Stimulated activated CD4-positive, alpha-beta T cell treated with anti-CD3 and anti-CD28 coated beads, Interleukin-12 subunit alpha, Interleukin-12 subunit beta, amount 100 ng/mL, for 4 hours (primary cell): Measurements from ENCODE around the gene ATP9B.
"Not testable (repeated sequence)": the region's sequence is repeated elsewhere in the genome, so short reads cannot be mapped to it uniquely, and the experiment has no call there.

Experiments
- DNase-seq: peaks from one replicate; pipeline ENCODE4 v3.0.0-alpha.2; 2020

Gene ATP9B

GRCh38 chr18:79071503-79072210 lies 2.5 kb downstream of the ATP9B start:
- DNase-seq, result no peak

GRCh38 chr18:79072655-79073054 lies 3.5 kb downstream of the ATP9B start:
- DNase-seq, result not testable (repeated sequence)

- no peak for DNase-seq
Measured at GRCh38 chr18:79077181-79077580, 8.0 kb downstream of the ATP9B start.

DNA sequence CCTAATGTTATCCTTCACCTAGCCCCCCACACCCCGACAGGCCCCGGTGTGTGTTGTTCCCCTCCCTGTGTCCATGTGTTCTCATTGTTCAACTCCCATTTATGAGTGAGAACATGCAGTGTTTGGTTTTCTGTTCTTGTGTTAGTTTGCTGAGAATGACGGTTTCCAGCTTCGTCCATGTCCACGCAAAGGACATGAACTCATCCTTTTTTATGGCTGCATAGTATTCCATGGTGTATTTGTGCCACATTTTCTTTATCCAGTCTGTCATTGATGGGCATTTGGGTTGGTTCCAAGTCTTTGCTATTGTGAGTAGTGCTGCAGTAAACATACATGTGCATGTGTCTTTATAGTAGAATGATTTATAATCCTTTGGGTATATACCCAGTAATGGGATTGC lies 9.6 kb downstream of the ATP9B start:
- DNase-seq, result not testable (repeated sequence)

DNA sequence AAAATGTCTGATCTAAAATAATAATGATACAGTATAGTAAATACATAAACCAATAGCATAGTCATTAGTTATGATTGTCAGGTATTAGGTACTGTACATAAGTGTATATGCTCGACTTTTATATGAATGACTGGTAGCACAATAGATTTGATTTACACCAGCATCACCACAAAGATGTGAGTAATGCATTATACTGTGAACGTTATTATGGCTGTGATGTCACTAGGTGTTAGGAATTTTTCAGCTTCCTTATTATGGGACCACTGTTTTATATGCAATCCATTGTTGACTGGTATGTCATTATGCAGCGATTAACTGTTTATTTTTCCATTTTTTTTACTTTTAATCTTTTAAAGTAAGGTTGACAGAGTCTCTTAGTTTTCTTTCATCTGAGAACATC lies 23.7 kb downstream of the ATP9B start:
- no peak for DNase-seq

DNA sequence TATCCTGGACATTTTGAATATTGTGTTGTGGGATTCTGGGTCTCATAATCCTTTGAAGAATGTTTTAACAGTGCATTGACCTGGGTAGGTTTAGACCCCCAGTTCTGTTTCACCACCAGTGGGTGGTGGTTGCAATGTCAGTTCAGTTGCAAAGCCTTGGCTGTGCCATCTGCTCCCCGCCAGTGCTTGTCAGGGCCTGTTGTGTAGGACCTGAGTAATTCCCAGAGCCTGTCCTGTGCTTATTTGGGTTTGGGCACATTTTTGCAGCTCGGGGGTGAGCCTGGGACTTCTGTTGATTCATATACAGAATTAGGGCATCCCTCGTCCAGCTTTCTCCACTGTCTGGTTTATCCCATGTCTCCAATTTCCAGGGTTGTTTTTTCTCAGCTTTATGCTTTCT lies 24.8 kb downstream of the ATP9B start:
- no peak for DNase-seq

- DNase-seq, result no peak
Measured at GRCh38 chr18:79095216-79095615, 26.0 kb downstream of the ATP9B start.

DNA sequence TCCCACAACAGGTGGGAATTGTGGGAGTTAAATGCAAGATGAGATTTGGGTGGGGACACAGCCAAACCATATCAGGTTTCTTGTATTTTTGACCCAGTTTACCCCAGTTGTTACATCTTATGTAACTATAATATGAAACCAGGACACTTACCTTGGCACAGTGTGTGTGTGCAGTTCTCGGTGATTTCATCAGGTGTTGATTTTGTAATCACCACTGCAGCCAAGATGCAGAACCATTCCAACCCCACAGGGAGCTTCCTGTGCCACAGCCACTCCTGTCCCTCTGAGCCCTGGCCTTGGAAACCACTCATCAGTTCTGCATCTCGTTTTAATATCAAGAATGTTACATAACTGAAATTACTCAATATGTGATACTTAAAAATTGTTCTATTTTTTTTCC lies 31.8 kb downstream of the ATP9B start:
- DNase-seq, result no peak

DNA sequence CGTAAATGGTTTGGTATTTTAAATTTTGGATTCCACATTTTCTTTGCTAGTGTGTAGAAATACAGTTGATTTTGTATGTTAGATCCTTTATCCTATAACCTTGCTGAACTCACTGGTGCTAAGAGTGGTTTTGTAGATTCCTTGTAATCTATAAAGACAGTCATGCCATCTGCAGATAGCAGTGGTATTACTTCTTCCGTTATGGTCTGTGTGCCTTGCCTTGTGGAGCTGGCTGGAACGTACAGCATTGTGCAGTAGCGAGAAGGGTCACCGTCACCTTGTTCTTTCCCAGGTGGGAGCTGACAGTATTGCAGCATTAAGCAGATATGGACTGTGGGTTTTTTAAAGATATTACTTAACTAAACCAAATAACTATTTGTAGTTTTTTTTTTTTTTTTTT lies 33.7 kb downstream of the ATP9B start:
- no peak for DNase-seq

- no peak for DNase-seq
Measured at GRCh38 chr18:79104137-79104536, 34.9 kb downstream of the ATP9B start.

- DNase-seq, result no peak
Measured at GRCh38 chr18:79105455-79105854, 36.3 kb downstream of the ATP9B start.

- no peak for DNase-seq
Measured at GRCh38 chr18:79106084-79106483, 36.9 kb downstream of the ATP9B start.

DNA sequence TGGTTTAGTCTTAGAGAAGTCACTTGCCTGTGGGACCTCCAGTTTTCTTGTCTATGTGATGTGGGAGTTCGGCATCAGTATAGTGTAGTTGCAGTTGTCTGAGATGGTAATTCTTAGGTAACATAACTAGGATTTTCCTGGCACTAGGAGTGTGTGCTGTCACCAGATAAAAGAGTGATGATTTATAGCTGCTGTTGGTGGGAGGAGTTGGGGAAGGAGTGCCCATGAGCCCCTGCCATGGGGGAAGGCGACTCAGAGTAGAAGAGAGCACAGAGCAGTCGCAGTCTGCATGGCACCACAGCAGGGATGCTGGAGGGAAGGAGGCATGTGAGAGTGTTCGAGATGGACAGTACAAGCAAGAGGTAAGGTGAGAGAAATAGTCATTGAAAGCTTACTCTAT lies 38.7 kb downstream of the ATP9B start:
- DNase-seq, result no peak

DNA sequence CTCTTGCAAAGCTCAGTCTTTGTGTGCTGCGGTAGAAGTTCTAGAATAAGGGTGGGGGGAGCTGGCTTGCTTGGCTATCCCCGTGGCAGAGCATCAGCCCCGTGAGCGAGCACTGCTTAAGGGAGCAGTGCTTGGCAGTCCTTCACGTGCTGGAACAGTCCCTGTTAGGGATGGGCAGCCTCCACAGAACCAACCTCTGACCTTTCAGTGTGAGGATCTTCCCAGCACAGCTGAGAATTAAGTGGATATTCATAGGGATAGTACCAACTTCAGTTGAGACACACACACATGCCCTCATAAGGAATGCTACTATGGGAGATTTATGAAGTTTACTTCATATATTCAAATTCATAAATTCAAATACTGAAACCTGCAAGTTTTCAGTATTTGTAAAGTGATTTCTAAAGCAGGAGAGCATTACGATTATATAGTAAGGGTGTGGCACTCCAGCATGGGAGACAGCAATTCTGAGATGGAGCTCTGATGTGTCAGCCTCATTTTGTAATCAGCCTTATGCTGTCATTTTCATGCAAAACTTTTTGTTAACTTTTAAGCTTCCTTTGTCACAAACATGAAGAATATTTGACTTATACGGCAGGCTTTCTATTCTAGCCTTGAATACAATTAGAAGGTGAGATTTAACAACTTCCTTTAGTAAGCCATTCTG lies 39.5 kb downstream of the ATP9B start:
- DNase-seq, result no peak

DNA sequence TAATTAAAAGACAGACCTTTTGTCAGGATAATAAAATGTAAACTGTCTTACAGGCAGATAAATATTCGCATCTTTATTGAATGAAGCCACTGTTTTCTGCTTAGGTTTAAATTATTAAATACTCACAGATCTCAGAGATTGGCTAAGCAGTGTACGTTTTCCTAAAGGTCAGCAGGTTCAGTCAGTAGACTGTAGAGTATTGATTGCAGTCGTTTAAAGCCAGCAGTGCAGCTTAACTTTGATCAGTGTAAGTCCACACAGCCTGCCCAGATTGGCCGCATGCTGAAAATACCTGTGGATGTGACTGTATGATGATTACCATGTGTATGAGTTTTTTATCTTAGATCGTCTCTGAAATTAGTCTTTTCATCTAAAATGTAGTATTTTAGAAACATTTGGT lies 42.3 kb downstream of the ATP9B start:
- no peak for DNase-seq

DNA sequence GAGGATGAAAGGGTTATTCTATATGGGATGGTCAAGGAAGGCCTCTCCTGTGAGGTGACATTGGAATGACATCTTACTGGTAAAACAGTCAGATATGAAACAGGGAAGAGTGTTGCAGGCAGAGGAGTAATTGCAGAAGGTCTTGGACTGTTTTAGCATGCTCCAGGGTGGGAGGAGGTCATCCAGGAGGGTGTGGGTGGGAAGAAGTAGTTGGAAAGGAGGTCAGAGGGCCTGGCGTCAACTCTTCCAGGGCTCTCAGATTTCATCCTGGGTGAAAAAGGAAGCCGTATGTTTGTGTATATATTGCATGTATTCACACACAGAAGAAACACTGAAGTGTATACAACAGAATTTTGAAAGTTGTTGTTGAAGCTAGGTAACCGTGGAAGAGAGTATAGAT lies 48.2 kb downstream of the ATP9B start:
- no peak for DNase-seq

DNA sequence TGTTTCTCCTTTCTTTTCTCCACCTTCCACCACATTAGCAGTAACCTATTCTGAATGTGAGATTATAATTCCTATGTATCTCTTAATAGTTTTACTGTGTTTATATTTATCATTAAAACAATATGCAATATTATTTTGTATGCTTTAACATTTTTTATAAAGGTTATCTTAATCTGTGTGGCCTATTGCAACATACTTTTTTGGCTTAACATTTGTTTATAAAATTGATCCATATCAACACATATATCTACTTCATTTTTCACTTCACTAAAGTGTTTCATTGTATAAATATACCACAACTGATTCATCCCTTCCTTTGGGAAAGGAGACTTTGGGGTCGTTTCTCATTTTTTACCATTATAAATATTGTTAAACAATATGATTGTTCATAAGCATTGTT lies 48.6 kb downstream of the ATP9B start:
- no peak for DNase-seq

GRCh38 chr18:79118797-79119196 lies 49.6 kb downstream of the ATP9B start:
- no peak for DNase-seq

DNA sequence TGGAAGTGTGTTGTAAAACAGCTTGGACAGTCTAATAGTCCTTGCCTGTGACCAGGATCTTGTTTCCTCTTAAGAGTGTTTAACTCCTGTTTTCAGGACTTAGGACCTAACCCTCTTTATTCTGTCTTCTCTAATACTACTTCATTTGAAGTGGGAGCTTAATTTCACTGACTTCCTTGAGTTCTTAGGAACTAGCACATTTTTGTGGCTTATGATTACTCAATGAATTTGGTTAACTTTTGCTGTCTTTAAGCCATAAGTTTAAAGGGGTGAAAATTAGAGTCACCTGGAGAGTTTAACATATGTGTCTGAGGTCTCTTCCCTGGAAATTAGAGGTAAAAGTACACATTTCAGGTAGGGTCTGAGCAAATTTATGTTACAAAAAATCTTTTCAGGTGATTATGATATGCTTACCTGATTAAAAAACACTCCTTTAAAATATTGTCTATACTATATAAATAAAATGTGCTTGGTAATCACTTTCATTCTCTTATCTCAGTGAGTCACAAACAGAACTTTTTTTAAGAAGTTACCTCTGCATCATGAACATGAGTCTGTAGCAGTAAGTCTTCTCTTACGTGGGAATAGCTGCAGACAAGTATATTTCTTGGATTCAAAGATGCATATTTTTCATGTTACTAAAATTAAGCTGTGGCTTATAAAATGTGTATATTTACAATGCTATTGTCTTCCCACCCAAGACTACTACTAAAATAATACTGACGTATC lies 52.7 kb downstream of the ATP9B start:
- DNase-seq, result no peak

DNA sequence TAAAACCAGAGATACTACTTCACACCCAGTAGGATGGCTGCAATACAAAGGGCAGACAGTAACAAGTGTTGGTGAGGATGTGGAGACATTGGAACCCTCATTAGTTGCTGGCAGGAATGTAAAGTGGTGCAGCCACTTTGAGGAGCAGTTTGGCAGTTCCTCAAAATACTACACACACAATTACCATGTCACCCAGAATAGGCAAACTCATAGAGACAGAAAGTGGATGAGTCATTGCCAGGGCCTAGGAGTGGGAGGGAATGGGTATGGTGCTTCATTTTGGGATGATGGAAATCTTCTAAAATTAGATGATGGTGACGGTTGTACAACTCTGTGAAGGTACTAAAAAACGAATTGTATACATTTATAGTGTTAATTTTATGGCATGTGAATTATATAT lies 54.8 kb downstream of the ATP9B start:
- DNase-seq, result no peak

GRCh38 chr18:79129120-79129519 lies 59.9 kb downstream of the ATP9B start:
- no peak for DNase-seq

GRCh38 chr18:79133724-79134123 lies 64.5 kb downstream of the ATP9B start:
- no peak for DNase-seq

DNA sequence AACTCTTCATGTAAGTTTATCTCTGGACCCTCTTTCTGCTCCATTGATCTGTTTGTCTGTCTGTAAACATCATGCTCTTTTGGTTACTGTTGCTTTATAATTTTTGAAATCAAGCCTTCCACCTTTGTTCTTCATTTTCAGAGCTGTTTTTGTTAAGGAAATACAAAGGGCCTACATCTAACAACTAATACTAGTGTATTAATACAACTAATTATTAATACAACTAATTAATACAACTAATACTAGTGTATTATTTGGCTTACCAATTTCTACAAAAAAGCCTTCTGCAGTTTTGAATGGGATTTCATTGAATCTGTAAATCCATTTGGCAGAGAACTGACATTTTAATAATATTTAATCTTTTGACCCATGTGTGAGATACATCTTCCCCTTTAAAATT lies 66.7 kb downstream of the ATP9B start:
- no peak for DNase-seq

DNA sequence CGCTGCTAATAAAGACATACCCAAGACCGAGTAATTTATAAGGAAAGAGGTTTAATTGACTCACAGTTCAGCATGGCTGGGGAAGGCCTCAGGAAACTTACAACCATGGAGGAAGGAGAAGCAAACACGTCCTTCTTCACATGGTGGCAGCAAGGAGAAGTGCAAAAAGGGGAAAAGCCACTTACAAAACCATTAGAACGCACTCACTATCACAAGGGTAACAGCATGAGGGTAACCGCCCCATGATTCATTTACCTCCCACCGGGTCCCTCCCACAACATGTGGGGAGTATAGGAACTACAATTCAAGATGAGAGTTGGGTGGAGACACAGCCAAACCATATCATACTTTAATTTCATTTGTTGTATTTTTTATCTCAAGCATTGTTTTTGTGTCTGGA lies 67.5 kb downstream of the ATP9B start:
- no peak for DNase-seq
